SK-N-SH (cell line): Measurements from ENCODE around the gene AOAH.

Experiments used
- CTCF ChIP-seq: fragments of 200-600 bp; sonication (generic); IDR thresholded peaks from 2 replicates; pipeline ENCODE4 v1.6.1; 2017; ENCODE audit warnings: antibody characterized with exemption, mild to moderate bottlenecking, moderate library complexity
- EP300 ChIP-seq, 2 experiments: IDR thresholded peaks; 2 replicates each; pipeline versions ENCODE4 v1.4.0 to v1.6.1; 2012; ENCODE audit warnings: borderline replicate concordance in 1 of 2, low read depth in 1 of 2, low read length in 1 of 2
- JUND ChIP-seq: IDR thresholded peaks from 2 replicates; pipeline ENCODE4 v1.4.0; 2012
- NFIC ChIP-seq: IDR thresholded peaks from 2 replicates; pipeline ENCODE4 v1.4.0; 2012; ENCODE audit warnings: borderline replicate concordance
- POLR2AphosphoS5 ChIP-seq: IDR thresholded peaks from 2 replicates; pipeline ENCODE4 v1.6.1; 2012; ENCODE audit warnings: low read depth, low read length
- RAD21 ChIP-seq: IDR thresholded peaks from 2 replicates; pipeline ENCODE4 v1.6.1; 2012; ENCODE audit warnings: mild to moderate bottlenecking, low read length

- TF ChIP-seq CTCF (no peak), EP300 (IDR thresholded peaks at IDR 0.05; ENCODE audit: borderline replicate concordance in 1 of 2, low read depth in 1 of 2, low read length in 1 of 2) (no peak), JUND (no peak), POLR2AphosphoS5 (no peak), RAD21 (no peak), NFIC (no peak)
Measured at GRCh38 chr7:36640682-36641081, 83.6 kb downstream of the AOAH start.
